Iris pigment epithelial cell (primary cell): ENCODE results near the gene SPATA12.

ENCODE experiments used
- DNase-seq: peaks from one replicate; pipeline ENCODE4 v3.0.0-alpha.2; 2011; ENCODE audit warnings: low read depth

Gene SPATA12

DNA sequence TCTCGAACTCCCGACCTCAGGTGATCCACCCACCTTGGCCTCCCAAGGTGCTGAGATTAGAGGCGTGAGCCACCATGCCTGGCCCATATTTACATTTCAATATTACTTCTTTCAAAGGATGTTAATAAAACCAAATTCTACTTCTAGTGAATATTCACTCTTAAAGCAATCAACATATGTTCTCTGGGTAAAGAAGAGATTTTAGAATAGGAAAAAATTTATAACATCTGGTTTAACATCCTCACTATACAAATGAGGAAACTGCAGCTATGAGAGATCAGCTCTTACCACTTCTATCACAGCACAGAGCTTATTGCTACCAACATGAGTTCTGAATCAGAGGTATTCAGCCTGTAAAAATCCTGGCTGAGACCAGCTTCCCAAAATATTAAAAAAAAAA is 56.0 kb downstream of the SPATA12 start:
- DNase-seq = no peak

DNA sequence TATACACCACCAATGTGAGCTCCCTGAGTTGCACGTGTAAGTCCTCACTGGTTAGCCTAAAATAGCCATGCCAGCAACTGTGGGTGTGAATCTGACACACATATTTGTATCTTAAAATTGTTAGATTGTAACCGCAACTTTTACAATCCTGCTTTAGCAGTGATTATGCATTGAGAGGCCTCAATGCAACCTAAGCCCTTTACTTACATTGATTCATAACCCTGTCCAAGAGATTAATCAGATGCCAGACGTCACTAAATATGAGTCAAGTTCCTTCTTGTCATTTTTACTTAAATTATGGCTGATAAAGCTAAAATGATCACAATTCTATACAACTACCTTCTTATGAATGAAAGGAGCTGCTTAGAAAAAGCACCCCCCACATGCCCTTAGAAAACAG is 57.8 kb downstream of the SPATA12 start:
- no peak for DNase-seq

DNA sequence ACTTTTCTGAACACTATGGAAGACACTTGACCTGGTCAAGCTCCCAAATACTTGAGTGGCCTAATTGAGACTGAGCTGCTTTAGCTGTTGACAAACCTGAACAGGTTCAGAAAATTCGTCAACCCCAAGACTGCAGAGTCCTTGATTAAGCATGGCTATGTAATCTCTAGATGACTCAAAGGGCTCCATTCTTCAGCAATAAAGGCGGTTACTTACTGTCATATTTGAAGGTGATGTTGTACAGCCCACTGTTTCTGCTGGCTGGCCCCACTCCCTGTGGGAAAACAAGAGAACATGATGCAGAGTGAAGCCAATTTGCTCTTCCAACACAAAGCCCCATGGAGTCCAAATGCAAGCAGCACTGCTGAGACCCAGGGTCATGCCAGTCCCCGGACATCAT is 59.6 kb downstream of the SPATA12 start:
- no peak for DNase-seq

DNA sequence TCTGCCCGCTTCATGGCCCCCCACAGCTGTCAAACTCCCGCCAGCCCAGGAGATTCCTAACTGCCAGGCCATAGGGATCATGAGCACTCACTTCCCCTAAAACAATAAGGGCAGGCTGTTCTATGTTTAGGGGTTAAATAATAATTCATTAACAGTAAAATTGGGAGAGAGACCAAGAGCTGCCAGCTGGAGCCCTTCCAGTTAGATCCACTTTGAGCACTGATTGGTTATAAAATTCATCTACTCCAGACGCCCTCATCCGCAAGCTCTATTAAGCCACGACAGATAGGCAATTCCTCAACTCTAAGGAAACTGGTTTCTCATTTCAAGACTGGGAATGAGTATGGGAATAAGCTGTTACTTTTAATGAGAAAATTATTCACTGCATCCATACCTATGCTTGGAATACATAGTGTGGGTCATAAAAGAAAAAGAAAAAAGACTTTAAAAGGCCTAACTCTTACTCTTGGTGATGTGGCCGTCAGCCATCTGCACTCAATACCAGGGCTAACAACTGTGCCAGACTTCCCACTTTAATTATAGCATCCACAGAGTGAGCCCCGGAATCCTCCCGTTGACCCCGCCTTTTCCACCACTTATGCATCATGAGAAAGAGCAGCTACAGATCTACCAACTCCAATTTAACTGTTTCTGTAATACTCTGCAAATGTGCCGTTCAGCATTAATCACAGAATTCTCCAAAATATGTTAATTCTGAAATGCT is 60.1 kb downstream of the SPATA12 start:
- no peak for DNase-seq
